Mesenteric fat pad (tissue), 1 donor: ENCODE results near the gene SCN10A. TPM values are rescaled to one million over a fixed set of nuclear protein-coding genes. Genes with fewer than 3 reads are reported as not detected.

Experiments used
- DNase-seq: peaks from one replicate; pipeline ENCODE4 v3.0.0-alpha.2; 2020; ENCODE audit warnings: low spot score
- total RNA-seq: library from RNA; stranded (reverse); fragmentation: NEBNext Ultra II Directional; extraction: Animal tissue kit (Norgen Biotek cat#: 25700); gene quantifications from one replicate; pipeline ENCODE4 v1.2.1, GENCODE V29; 2021
- donor health status: DM: yes; HTN: yes; CAD: no.

The SCN10A gene
- total RNA-seq, 1 donor from 2014 or later: not detected

DNA sequence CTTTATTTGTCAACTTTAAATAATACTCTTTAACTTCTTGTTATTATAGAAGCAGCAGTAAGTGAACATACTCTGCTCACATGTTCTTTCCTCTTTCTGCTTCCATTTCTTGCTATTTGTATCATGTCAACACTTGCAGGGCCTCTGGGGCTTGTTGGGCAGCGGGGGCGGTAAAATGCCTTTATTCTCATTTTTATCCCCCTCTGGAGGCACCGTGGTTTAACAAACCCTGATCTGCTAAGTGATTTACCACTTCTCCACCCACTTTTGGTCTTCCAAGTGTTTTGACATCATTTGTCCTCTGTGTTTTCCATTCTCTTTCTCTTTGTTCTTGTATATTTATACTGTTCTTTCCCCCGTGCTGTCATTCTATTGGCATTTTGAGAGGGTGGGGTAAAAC, 33.9 kb downstream of the SCN10A start:
- DNase-seq: no peak

DNA sequence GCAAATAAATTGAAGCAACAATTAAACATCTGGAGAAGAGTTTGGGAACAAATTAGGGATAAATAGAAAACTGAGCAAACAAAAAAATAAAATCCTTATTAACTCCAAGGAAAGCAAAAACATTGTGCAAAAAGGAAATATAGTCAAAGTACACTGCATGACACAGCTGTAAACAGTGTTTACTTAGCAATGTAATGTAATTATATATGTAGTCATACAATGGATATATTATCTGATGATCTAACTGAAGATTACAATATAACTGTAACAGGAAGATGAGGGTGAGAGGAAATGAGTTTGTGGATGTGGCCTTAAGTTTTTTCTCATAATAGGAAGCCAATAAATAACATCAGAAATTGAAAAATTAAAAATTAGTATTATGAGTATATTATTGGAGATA, 42.5 kb downstream of the SCN10A start:
- no peak for DNase-seq

DNA sequence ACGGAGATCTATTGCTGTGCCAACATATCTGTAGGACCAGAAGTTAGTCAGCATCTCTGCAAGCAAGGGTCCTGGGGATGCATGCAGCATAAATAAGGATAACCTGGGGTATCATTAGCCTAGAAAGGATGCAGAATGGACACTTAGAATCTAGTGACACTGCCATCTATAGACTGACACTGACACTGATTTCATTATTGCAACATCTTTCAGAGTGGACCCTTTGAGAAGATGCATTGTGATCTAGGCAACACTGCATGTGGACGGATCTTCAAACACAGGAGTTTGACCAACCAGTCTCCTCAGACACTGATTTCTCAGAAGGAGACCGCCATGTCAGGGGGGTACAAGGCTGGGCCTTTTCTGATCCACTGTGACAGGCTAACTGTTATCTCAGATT, 52.4 kb downstream of the SCN10A start:
- DNase-seq: no peak

DNA sequence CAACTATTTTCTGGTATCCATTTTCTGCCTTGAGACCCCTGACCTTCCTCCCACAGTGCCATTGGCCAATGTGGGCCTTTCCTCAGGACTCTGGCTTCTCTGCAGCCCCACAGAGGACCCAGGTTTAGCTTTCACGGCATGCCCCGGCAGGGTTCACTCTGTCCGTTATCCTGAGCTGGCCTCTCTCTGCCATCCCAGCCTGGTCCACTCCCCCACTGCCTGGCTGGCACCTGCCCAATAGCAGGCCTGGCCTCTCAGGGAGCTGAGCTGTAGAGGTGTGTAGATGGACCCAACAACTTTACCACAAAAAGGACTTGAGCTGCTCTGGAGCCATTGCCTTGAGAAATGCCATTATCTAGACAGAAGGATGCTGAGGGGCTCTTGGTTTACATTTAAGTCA, 57.5 kb downstream of the SCN10A start:
- DNase-seq: no peak

DNA sequence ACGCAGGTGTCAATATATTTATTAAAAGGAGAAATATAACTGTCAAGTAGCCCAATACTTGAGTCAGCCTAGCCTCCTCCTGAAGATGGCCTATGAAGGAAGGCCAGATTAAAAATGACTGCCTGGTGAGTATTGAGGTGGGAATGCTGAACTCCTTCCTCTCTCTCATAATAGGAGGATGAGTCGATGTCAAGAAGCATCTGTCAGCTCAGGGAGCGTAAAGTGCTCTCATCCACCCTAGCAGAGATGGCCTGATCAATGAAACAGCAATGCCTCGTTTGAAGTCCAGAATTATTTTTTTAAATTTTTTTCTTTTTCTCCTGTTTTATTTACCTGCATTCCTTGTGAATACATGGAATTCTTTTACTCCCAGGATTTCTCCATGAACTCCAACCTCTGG, 58.3 kb downstream of the SCN10A start:
- no peak for DNase-seq

DNA sequence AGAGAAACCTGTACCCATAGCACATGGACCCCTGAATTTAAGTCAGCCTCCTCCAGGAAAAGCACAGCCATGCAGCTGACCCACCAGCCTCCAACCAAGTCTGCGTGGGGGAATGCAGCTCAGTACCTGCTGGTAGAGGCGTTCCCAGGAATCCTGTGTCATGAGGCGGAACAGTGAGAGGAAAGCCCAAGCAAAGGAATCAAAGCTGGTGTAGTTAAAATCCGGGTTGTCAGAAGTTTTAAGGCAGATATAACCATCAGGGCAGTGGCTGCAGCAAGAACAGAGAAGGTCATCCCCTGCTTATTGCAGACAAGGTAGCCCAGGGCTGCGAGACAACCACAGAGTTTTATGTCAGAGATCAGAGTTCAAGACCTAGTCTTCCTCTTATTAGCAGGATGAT, 59.1 kb downstream of the SCN10A start:
- no peak for DNase-seq

DNA sequence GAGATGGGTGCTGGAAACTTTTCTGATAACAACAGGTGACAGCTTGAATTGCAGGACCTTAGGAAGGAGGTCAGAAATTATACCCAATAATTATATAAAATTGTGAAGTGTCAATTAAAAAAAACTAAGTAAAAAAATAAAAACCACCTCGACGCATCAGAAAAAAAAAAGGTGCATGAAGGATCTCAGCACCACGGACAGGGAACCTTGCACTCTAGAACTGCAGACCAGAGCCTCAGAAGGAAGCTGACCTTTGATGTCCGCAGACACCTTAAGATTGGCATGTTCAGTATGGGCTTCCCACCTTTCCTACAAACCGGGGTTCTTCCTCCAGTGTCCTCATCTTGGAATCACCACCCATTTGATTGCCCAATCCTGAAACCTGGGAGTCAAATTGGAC, 60.9 kb downstream of the SCN10A start:
- no peak for DNase-seq

DNA sequence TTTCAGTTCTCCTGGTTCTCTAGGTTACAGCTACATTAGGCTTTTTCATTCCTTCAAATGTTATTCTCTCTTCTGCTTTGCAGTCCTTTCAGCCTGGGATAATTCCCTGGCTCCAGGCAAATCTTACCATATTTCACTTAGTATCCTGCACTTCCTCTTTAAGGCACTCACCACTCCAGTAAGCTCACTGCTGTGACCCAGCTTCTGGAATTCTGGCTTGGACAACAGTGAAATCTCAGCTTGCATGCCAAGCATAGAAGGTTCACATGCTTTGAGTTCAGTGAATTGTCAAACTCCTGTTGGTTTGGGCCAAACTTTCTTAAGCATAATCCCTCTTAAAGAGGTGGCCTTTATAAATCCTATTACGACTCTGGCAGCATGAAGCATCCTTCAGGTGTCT, 69.4 kb downstream of the SCN10A start:
- no peak for DNase-seq

DNA sequence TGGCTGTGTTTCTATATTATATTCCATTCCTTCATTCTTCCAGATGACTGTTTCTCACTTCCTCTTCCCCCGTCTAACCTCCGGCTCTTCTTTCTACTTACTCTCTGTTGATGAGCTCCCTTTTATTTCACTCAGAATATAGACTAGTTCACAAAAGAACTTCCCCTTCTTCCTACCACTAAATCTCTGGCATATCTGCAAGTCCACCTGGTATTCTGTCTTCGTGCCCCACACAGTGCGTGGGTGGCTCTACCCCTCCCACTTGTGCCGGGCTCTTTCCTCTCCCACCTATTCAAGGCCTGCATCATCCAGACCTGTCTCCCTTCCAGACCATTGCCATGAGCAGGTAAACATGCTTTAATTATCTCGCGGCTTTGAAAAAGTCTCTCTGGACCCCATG, 73.0 kb downstream of the SCN10A start:
- DNase-seq: no peak

DNA sequence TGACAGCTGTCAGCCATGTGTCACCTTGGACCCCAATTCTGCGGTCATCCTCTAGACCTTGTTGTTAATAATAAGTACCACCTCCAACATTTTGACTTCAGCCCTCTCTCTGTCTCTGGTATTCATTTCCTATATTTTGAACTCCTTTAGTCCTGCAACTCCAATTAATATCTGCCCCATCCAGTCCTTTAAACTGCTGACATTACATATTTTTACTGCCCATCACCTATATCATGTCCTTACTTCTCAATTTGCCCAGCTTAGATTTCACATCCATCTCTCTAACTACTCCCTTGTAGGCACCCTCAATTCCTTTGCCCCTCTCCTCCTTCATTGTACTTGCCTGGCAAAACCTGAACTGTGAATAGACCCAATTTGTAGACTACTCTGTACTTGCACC, 73.5 kb downstream of the SCN10A start:
- no peak for DNase-seq

DNA sequence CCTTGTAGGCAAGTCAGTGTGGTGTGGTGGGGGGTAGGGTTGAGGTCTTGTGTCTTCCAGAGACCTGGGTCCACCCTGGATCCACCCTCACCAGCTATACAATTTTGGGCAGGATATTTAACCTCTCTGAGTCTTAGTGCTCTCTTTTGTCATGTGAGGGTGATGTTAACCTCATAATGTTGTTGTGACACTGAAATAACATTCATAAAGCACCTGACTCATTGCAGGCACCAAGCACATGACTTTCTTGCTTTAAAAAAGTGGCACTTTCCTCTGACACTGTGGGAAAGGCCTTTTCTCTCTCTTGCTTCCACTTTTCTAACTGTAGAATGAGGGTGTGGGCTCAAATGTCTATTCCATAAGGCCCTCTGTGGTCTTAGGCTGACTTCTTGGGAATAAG, 75.5 kb downstream of the SCN10A start:
- no peak for DNase-seq

DNA sequence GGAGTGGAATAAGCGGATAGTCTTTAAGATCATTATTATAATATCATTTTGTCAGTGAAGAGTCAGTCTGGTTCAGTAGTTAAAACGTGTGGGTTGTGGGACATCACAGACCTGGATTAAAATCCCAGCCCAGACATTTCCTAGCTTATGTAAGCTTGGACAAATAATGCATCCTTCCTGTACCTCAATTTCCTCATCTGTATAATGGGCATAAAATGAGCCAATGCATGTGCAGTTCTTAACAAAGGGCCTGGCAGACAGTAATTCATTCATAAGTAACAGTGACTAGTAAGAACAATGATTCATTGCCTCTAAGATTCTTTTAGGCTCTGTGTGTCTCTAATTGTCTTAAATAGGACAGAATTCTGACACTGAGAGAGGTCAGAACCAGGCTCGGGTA, 76.1 kb downstream of the SCN10A start:
- DNase-seq: no peak

DNA sequence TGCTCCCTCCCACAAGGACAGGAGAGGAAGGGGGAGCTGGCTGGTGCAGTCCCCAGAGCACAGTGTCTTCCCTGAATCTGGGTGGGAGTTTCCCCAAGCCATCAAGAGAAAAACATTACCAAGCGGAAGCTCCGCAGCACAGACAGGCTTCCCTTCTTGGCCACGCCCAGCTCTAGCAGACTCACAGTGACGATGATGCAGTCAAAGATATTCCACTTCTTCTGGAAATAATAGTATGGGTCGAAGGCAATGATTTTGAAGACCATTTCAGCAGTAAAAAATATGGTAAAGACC, 76.7 kb downstream of the SCN10A start:
- no peak for DNase-seq

DNA sequence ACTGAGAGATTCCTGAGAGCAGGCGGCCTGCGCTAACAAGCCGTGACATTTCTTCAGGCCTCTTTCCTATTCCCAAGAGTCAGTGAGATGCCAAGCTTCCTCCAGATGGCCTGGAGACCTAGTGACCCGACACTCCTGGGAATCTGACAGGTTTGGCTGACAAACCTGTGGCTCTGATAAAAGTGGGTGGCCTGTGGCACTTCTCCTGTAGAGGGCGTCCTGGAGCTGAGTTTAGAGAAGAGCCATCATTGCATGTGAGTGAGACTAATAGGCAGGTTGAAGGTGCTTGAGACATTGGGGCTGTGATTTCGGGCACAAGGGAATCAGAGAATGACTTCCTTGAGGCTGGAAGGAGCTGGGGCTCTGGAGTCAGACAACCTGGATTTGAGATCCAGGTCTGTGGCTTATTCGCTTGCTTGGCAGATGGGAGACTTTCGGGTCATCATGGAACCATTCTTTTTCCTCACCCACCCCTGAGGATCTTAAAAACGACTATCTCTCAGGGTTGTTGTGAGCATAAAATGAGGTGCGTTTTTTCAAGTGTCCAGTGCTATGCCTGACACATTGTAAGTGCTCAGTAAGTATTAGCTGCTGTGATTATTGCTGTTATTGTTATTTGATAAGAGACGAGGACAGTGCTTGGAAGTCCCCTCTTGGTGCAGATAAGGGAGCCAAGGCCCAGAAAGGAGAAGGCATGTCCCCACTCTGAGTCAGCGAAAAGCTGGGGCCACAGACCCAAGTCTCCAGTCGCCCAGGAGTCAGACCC, 77.2 kb downstream of the SCN10A start:
- DNase-seq: no peak

DNA sequence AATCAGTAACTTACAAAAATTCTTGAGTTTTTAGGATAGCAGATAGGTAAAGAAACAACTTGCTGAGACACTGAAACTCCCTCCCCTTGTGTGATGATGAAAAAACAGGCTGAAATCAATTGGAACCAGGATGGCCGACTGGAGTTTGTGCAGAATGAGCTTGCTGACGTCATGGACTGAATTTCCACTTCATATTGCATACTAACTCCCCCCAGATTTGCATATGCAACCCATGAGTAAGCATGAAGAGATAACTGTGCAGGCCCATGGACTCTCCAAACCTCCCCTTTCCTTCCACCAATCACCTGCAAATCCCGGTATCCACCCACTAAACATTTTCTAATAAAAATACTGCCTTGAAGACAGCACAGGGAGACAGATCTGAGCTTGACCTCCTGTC, 84.5 kb downstream of the SCN10A start:
- DNase-seq: no peak

DNA sequence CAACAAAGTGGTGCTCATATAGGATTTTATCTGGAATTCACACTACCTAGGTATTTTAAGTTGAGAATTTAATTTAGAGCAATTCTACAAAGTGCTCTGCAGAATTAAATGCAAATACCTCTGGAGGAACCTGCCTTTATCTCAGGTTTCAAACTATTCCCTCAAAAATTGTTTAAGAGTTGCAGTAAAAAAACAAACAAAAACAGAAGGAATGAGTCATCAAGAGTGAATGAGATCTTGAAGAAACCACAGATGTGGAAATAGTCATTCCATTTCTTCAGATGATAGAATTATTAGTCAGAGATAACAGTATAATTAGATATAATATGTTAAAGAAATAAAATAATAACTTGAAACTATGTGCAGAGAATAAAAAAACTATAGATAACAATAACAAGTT, 85.7 kb downstream of the SCN10A start:
- no peak for DNase-seq

DNA sequence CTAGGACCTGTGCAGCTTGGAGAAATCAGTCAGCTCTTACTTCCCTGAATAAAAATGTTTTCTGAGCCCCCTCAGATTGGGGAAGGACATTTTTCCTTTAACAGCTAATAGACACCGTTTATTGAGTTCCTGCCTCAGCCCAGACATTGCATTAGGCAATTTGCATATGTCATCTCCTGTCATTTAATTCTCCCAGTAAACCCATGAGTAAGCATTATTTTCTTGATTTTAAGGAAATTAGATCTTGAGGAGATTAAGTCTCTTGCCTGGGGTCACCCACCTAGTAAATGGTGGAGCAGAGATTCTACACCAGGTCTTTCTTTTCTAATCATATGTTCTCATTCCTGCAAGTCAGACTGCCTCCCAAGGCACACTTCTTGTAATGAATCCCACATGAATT, 88.0 kb downstream of the SCN10A start:
- no peak for DNase-seq

DNA sequence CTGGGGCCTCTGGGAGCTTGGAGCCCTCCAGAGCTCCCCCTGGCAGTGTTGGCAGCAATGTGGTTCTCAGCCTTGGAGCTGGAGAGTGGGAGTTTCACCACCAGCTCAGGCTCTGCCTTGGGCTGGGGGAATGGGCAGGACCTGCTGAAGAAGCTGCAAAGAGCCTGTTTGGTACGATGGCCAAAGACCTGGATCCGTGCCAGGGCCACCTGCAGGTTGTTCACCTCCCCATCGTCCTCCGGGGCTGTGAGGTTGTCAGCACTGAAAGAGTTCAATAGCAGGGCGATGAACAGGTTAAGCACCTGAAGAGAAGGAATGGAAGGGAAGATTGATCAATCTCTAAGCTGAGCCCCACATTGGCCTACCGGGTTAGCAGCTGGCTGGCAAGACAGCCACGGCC, 89.3 kb downstream of the SCN10A start:
- DNase-seq: no peak

DNA sequence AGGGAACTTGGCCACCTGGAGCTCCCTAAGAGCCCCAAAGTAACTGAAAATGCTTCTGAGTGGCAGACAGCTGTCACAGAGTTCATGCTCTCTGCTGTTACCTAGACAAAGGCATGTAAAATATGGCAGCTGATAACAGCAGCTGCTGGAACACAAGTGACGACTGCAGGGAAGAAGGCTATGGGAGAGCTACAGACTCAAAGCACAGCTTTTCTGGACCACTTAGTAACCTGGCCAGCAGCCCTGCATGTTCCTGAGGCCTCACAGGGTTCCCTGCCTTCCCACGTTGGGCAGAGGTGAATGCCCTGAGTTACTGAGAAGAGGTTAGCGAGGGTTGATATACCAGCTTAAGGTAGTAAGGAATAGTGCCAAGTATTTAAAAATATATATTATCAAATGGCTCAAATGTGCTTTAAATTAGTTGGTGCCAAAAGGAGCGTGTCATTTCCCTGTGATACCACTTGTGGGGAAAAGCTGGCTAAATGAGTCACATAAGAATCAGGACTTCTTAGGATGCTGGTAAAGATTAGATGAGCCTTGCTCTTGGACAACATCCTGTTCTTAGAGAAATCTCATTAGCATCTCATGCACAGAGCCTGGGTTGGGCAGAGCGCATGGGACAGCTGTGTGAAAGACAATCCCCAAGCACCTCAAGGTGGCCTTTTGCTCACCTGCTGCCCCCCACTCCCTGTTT, 90.1 kb downstream of the SCN10A start:
- DNase-seq: no peak

DNA sequence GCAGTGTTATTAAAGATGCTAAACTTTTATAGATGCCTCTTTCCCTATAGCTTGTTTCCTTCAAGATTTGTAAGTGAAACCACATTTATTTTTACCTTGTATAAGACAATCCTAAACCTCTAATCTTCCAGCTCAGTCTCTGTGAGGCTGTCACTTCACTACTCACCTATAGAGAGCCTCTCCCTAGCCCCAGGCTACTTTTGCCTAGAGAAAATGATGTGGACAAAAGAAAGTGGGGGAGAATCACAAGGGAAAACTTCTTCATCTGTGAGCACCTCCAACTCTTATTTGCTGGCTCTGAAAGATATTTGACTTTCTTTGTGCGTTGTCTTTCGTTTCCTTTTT, 91.7 kb downstream of the SCN10A start:
- no peak for DNase-seq

DNA sequence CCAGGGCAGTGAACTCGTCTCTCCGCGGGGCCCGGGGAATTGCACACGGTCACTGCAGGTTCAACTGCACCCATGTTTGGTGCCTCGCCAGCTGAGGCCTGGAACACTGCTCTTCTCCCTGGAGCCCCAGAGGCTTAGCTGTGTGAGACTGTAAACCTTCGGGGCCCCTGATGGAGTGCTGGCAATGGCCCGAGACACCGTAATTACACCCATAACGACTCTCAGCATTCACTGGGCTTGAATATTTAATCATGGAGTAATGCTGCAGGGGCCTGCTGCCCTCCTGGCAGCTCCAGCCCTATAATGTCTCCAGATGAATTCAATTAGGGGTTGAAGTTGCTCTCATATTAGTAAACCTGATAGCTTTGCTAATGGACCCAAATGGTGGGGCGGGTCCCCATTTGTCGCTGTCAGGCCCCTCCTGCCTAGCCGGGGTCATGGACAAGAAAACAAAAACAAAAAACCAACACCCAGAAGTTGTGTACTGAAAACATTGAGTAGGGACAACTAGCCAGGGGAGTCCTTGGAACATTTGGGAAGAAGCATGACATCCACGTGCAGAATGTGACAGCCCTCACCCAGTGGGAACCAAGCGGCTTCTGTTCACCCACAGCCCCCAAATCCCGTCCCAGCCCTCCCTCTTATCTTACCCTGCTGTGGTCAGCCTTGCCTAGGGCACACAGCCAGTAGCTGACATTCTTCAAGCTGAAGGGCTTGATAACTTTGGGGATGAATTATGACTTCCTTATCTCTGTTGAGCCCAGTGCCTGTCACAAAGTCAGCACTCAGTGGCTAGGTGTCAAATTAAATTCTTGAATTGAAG, 92.2 kb downstream of the SCN10A start:
- DNase-seq: no peak

DNA sequence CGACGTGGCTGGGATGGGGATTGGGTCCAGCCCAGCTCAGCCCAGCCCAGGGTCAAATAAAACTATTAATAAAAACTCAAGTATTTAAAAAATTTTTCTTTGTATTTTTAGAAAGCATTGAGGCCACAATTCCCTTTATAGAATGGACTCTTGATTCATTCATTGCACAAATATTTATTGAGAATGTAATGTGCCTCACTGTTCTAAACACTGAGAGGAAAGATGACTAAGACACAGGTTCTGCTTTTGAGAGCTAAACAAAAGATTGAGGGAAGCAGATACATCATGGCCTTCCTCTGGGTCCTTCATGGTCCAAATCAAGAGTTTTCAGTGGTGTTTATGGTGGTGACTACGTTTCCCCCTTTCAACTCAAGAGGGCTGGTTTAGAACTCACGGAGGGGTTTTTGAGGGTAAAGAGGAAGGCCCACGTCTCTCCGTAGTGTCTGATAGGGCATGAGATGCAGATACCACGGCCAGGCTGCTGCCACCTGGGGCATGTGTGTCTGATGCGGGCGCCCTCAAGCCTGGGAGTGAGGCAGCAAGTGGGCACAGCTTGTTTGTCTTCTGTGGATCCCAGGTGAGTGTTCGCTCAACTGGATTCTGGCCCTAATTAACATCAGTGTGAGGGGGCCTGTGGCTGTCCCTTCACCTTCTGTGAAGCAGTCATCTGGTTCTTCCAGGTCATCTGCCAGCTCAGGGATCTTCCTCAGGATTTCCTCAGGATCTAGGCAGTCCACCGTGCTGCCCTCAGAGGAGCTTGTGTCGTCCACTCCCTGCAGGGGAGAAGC, 93.0 kb downstream of the SCN10A start:
- no peak for DNase-seq
